SK-N-SH (cell line): ENCODE results near the gene SPACA7. TPM values are rescaled to one million over a fixed set of nuclear protein-coding genes. Genes with fewer than 3 reads are reported as not detected.

Experiments
- CTCF ChIA-PET: fragments of 300-600, 350-600 bp; formaldehyde crosslinking; extraction: SDS; loops from one replicate; lab custom pipeline; 2021; lab: Yijun Ruan, JAX
- POLR2A ChIA-PET: fragments of 350-600 bp; sonication (Branson Sonifier 250); formaldehyde crosslinking; extraction: SDS; loops from one replicate; lab custom pipeline; 2020; ENCODE audit warnings: antibody characterized with exemption, inconsistent platforms; lab: Yijun Ruan, JAX
- DNase-seq: peaks from one replicate; pipeline ENCODE4 v3.0.0; 2012
- H2AFZ ChIP-seq: fragments of 200-600 bp; sonication (generic); 2 replicates; pipeline ENCODE4 v1.8.1; 2016; ENCODE audit warnings: antibody characterized with exemption, mild to moderate bottlenecking, low read depth
- H3F3A ChIP-seq: fragments of 200-600 bp; sonication (generic); replicated peaks from 2 replicates; pipeline ENCODE3; 2016; ENCODE audit warnings: antibody characterized with exemption, mild to moderate bottlenecking; ENCODE audit not compliant: insufficient read depth
- H3K27ac ChIP-seq, 2 experiments: fragments of 200-500 bp in 1 of 2; fragments of 200-600 bp in 1 of 2; sonication (Bioruptor generic) in 1 of 2; sonication (generic), shearing (Covaris generic) in 1 of 2; 2 replicates each; pipeline versions ENCODE4 v1.5.1 to v1.6.1; 2014 to 2016; ENCODE audit warnings: low read depth in 2 of 2, inconsistent platforms in 1 of 2, low read length in 1 of 2, mild to moderate bottlenecking in 1 of 2, mixed read lengths in 1 of 2
- H3K27me3 ChIP-seq: fragments of 200-600 bp; sonication (generic), shearing (Covaris generic); 2 replicates; pipeline ENCODE4 v1.6.1; 2016; ENCODE audit warnings: mixed run types; ENCODE audit not compliant: insufficient read depth
- H3K36me3 ChIP-seq, 2 experiments: fragments of 200-500 bp in 1 of 2; fragments of 200-600 bp in 1 of 2; sonication (Bioruptor generic) in 1 of 2; sonication (generic) in 1 of 2; replicated peaks in 1 of 2; 2 replicates each; pipeline versions ENCODE3 to v1.5.1; 2014 to 2016; ENCODE audit warnings: low read length in 1 of 2, mild to moderate bottlenecking in 1 of 2; ENCODE audit not compliant: insufficient read depth in 2 of 2, control insufficient read depth in 1 of 2
- H3K4me1 ChIP-seq, 2 experiments: fragments of 200-500 bp in 1 of 2; fragments of 200-600 bp in 1 of 2; sonication (Bioruptor generic) in 1 of 2; sonication (generic), shearing (Covaris generic) in 1 of 2; 2 replicates each; pipeline versions ENCODE4 v1.5.1 to v1.6.1; 2014 to 2016; ENCODE audit warnings: low read depth in 1 of 2, low read length in 1 of 2, mixed run types in 1 of 2; ENCODE audit not compliant: insufficient read depth in 2 of 2, control insufficient read depth in 1 of 2
- H3K4me2 ChIP-seq: fragments of 200-600 bp; sonication (generic), shearing (Covaris generic); 2 replicates; pipeline ENCODE4 v1.6.1; 2017; ENCODE audit warnings: mixed run types
- H3K4me3 ChIP-seq, 2 experiments: fragments of 200-500 bp in 1 of 2; fragments of 200-600 bp in 1 of 2; sonication (Bioruptor generic) in 1 of 2; sonication (generic), shearing (Covaris generic) in 1 of 2; 2 replicates each; pipeline versions ENCODE4 v1.5.1 to v1.8.1; 2014 to 2016; ENCODE audit warnings: low read depth in 2 of 2, inconsistent platforms in 1 of 2, low read length in 1 of 2, mild to moderate bottlenecking in 1 of 2, mixed read lengths in 1 of 2, moderate library complexity in 1 of 2
- H3K79me2 ChIP-seq: fragments of 200-600 bp; sonication (generic); 2 replicates; pipeline ENCODE4 v1.8.1; 2017; ENCODE audit warnings: mild to moderate bottlenecking; ENCODE audit not compliant: insufficient read depth
- H3K9ac ChIP-seq: fragments of 200-600 bp; sonication (generic); 2 replicates; pipeline ENCODE4 v1.6.1; 2017; ENCODE audit warnings: mixed run types
- H3K9me2 ChIP-seq: fragments of 200-600 bp; sonication (generic); 2 replicates; pipeline ENCODE4 v1.6.1; 2017; ENCODE audit warnings: mixed run types
- H3K9me3 ChIP-seq: fragments of 200-600 bp; sonication (generic); 2 replicates; pipeline ENCODE4 v1.6.1; 2017; ENCODE audit warnings: mixed run types, mild to moderate bottlenecking, moderate library complexity
- H4K20me1 ChIP-seq: fragments of 200-600 bp; sonication (generic); 2 replicates; pipeline ENCODE4 v1.6.1; 2017; ENCODE audit warnings: mild to moderate bottlenecking, mixed run types; ENCODE audit not compliant: insufficient read depth
- CHD2 ChIP-seq: fragments of 150-350 bp; IDR thresholded peaks from 2 replicates; pipeline ENCODE4 v1.6.1; 2018; ENCODE audit warnings: low read length; ENCODE audit not compliant: partially characterized antibody
- CTCF ChIP-seq: fragments of 200-600 bp; sonication (generic); IDR thresholded peaks from 2 replicates; pipeline ENCODE4 v1.6.1; 2017; ENCODE audit warnings: antibody characterized with exemption, mild to moderate bottlenecking, moderate library complexity
- ELF1 ChIP-seq: IDR thresholded peaks from 2 replicates; pipeline ENCODE4 v1.4.0; 2012
- EZH2phosphoT487 ChIP-seq: fragments of 200-600 bp; sonication (generic); IDR thresholded peaks from 2 replicates; pipeline ENCODE4 v1.6.1; 2017; ENCODE audit warnings: low read depth, mixed run types, mild to moderate bottlenecking, antibody characterized with exemption, moderate library complexity, borderline replicate concordance
- FOSL2 ChIP-seq: IDR thresholded peaks from 2 replicates; pipeline ENCODE4 v1.4.0; 2012; ENCODE audit warnings: low read depth, mild to moderate bottlenecking, moderate library complexity, borderline replicate concordance
- FOXJ3 ChIP-seq: sonication (generic); formaldehyde crosslinking; IDR thresholded peaks from 2 replicates; pipeline ENCODE4 v1.5.1; 2020; ENCODE audit warnings: mild to moderate bottlenecking, missing genetic modification reagents
- FOXM1 ChIP-seq: IDR thresholded peaks from 2 replicates; pipeline ENCODE4 v1.4.0; 2012; ENCODE audit warnings: low read depth, mild to moderate bottlenecking
- GATA2 ChIP-seq: sonication (generic); formaldehyde crosslinking; IDR thresholded peaks from 2 replicates; pipeline ENCODE4 v1.5.0; 2020; ENCODE audit warnings: mild to moderate bottlenecking, missing genetic modification reagents
- IRF3 ChIP-seq: fragments of 150-350 bp; IDR thresholded peaks from 2 replicates; pipeline ENCODE4 v1.6.1; 2016; ENCODE audit warnings: mild to moderate bottlenecking, low read depth, low read length
- JUND ChIP-seq: IDR thresholded peaks from 2 replicates; pipeline ENCODE4 v1.4.0; 2012
- MAX ChIP-seq: IDR thresholded peaks from 2 replicates; pipeline ENCODE4 v1.4.0; 2012; ENCODE audit warnings: low read depth
- MEF2A ChIP-seq: IDR thresholded peaks from 2 replicates; pipeline ENCODE4 v1.4.0; 2012; ENCODE audit warnings: low read depth, borderline replicate concordance
- MXI1 ChIP-seq: IDR thresholded peaks from 2 replicates; pipeline ENCODE4 v1.6.1; 2012; ENCODE audit warnings: mild to moderate bottlenecking, low read depth, low read length, improper control_type of control experiment
- NFIC ChIP-seq: IDR thresholded peaks from 2 replicates; pipeline ENCODE4 v1.4.0; 2012; ENCODE audit warnings: borderline replicate concordance
- RAD21 ChIP-seq: IDR thresholded peaks from 2 replicates; pipeline ENCODE4 v1.6.1; 2012; ENCODE audit warnings: mild to moderate bottlenecking, low read length
- RFX5 ChIP-seq: IDR thresholded peaks from 2 replicates; pipeline ENCODE4 v1.6.1; 2012; ENCODE audit warnings: mild to moderate bottlenecking, improper control_type of control experiment, low read length
- SIN3A ChIP-seq: IDR thresholded peaks from 2 replicates; pipeline ENCODE4 v1.6.1; 2012; ENCODE audit warnings: low read depth, mild to moderate bottlenecking, low read length, moderate library complexity, borderline replicate concordance
- SMC3 ChIP-seq: IDR thresholded peaks from 2 replicates; pipeline ENCODE4 v1.6.1; 2012; ENCODE audit warnings: low read depth, low read length, improper control_type of control experiment
- USF2 ChIP-seq: fragments of 150-350 bp; IDR thresholded peaks from 2 replicates; pipeline ENCODE4 v1.6.1; 2017; ENCODE audit warnings: antibody characterized with exemption, low read length, low read depth, borderline replicate concordance
- ZBTB33 ChIP-seq: IDR thresholded peaks from 2 replicates; pipeline ENCODE4 v1.4.0; 2012; ENCODE audit warnings: low read depth, borderline replicate concordance
- WGBS: methylation state at CpG from one replicate; pipeline ENCODE4 v1.1.6; 2017; ENCODE audit warnings: low lambda C conversion rate; 5-methylcytosine and 5-hydroxymethylcytosine counted together
- polyA plus RNA-seq, 3 experiments: library from polyadenylated mRNA; depleted of rRNA; stranded (reverse); fragments of >200 nt; gene quantifications; 2 replicates each; pipeline ENCODE4 v1.2.3, GENCODE V29; 2012

SPACA7 gene
- polyA plus RNA-seq, 1 of the 3 experiments (the other 2 are of a cell fraction): not detected

- Histone ChIP-seq H3K9ac (no peak overlapping the region), H3K4me2 (no peak overlapping the region), H3K27ac (no peak overlapping the region), H3K4me1 (no peaks in the 10 kb centered on the region), H3K4me3 (no peak overlapping the region), H2AFZ (no peak overlapping the region), H4K20me1 (no peaks in the 10 kb centered on the region), H3K9me2 (no peaks in the 10 kb centered on the region), H3F3A (no peaks in the 10 kb centered on the region), H3K79me2 (no peaks in the 10 kb centered on the region), H3K36me3 (no peaks in the 10 kb centered on the region), H3K27me3 (peaks cover 45% of the 10 kb centered on the region; the same call in 1 of the 2 replicates), H3K9me3 (no peaks in the 10 kb centered on the region)
- ChIA-PET CTCF (no interaction called here), POLR2A (no interaction called here)
- 11% methylated on average over 8 of the region's 10 CpGs for WGBS
- TF ChIP-seq GATA2 (CRISPR knock-in tag) (no peak), ELF1 (no peak), JUND (no peak), FOXM1 (no peak), MAX (no peak), FOSL2 (no peak), CTCF (no peak), USF2 (no peak), SIN3A (no peak)
- no peak for DNase-seq
Measured at GRCh38 chr13:112332727-112333126, 43.4 kb upstream of the SPACA7 start.

GRCh38 chr13:112333756-112334543, 42.2 kb upstream of the SPACA7 start:
- DNase-seq: no peak
- no peak overlapping the region for H3K4me3 ChIP-seq
- no peaks in the 10 kb centered on the region for H3K79me2 ChIP-seq
- H3F3A ChIP-seq: no peaks in the 10 kb centered on the region
- H4K20me1 ChIP-seq: no peaks in the 10 kb centered on the region
- 10% methylated on average over 16 of the region's 16 CpGs for WGBS
- no peaks in the 10 kb centered on the region for H3K36me3 ChIP-seq
- peaks cover 34% of the 10 kb centered on the region; the same call in 1 of the 2 replicates for H3K27me3 ChIP-seq
- H3K27ac ChIP-seq: no peak overlapping the region
- H3K9me3 ChIP-seq: no peaks in the 10 kb centered on the region
- no peaks in the 10 kb centered on the region for H3K4me1 ChIP-seq
- ChIA-PET CTCF (no interaction called here), POLR2A (no interaction called here)
- no peak overlapping the region for H3K4me2 ChIP-seq
- H3K9ac ChIP-seq: no peak overlapping the region
- H3K9me2 ChIP-seq: no peaks in the 10 kb centered on the region
- TF ChIP-seq NFIC (no peak), CHD2 (no peak), SIN3A (no peak), MXI1 (no peak), EZH2phosphoT487 (no peak), MEF2A (no peak), ZBTB33 (no peak), GATA2 (CRISPR knock-in tag) (no peak), RAD21 (no peak), FOXJ3 (CRISPR knock-in tag) (no peak), RFX5 (no peak), USF2 (no peak), SMC3 (no peak), ELF1 (no peak), IRF3 (no peak)
- TF ChIP-seq, all 33 proteins: peak for 0
- H2AFZ ChIP-seq: no peak overlapping the region
